Spleen (tissue), 7 donors: ENCODE data around the gene ARF1.

Experiments used
- POLR2A ChIP-seq, 3 donors: fragments of 450-650 bp; IDR thresholded peaks; one replicate each; pipeline ENCODE4 v1.5.1; 2017; ENCODE audit warnings: antibody characterized with exemption in 3 of 3, mild to moderate bottlenecking in 1 of 3
- POLR2AphosphoS5 ChIP-seq, 3 donors: sonication (generic); formaldehyde crosslinking; IDR thresholded peaks; one replicate each; pipeline ENCODE4 v1.5.1; 2017; ENCODE audit warnings: antibody characterized with exemption in 3 of 3
- TF ChIP-seq, protein P1 (sequence below), 11 experiments: fragments of 200-600 bp in 7 of 11; fragments of 450-650 bp in 4 of 11; sonication (generic) in 4 of 11; IDR thresholded peaks in 8 of 11; conservative IDR thresholded peaks in 3 of 11; 1 replicate in 7 of 11; 2 replicates in 4 of 11; pipeline versions ENCODE4 v1.4.0 to v1.8.0; 2016 to 2021; ENCODE audit warnings: antibody characterized with exemption in 11 of 11, inconsistent platforms in 4 of 11, mild to moderate bottlenecking in 1 of 11
- donor health status: DM: no; HTN: no; CAD: no; lungs with moderate emphysema.
- donor health status: DM: no; HTN: no; CAD: no.
- donor health status: DM: no; HTN: no; CAD: no.

DNA sequence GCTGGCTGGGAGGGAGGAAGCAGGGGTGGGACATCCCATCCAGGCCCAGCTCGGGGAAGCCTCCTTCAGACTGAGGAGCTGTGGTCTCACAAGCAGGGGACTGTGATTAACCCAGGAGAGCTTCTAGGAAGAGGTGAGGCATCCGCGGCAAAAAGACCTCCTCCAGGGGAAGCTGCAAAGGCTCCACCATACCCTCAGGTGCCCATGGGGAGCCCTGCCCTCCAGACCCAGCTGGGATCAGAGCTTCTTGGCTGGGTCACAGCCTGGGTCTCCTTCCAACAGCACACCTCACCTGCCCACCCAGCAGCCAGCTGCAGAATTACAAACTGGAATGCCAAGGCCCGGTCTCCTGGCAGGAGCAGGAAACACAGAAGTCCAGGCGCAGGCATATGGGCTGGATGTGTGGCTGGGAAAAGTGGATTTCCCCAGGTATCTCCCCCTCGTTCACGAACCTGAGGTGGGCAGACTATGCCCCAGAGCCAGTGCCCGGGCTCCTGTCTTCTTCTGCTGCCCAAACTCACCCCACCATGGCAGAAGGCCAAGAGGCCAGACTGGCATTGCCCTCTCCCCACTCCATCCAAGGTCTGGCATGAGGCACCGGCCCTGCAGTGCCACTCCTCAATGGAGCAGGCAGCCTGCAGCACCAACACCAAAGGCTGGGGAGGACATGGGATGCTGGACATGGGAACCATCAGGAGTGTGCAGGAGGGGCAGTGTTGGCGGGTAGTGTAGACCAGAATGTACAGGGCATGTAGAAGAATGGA lies 15.4 kb upstream of the ARF1 start:
- TF ChIP-seq, protein P1, sequence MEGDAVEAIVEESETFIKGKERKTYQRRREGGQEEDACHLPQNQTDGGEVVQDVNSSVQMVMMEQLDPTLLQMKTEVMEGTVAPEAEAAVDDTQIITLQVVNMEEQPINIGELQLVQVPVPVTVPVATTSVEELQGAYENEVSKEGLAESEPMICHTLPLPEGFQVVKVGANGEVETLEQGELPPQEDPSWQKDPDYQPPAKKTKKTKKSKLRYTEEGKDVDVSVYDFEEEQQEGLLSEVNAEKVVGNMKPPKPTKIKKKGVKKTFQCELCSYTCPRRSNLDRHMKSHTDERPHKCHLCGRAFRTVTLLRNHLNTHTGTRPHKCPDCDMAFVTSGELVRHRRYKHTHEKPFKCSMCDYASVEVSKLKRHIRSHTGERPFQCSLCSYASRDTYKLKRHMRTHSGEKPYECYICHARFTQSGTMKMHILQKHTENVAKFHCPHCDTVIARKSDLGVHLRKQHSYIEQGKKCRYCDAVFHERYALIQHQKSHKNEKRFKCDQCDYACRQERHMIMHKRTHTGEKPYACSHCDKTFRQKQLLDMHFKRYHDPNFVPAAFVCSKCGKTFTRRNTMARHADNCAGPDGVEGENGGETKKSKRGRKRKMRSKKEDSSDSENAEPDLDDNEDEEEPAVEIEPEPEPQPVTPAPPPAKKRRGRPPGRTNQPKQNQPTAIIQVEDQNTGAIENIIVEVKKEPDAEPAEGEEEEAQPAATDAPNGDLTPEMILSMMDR (IDR thresholded peaks at IDR 0.05 in 8 of 11, conservative IDR thresholded peaks at IDR 0.05 in 3 of 11) = no peak
- TF ChIP-seq POLR2AphosphoS5 (IDR thresholded peaks at IDR 0.05) (no peak), POLR2A (IDR thresholded peaks at IDR 0.05) (no peak)
